HepG2 (cell line): Measurements from ENCODE around the gene NRN1L. TPM values are rescaled to one million over a fixed set of nuclear protein-coding genes. Genes with fewer than 3 reads are reported as not detected.

Source experiments
- DR1 ChIP-seq: sonication (generic); formaldehyde crosslinking; IDR thresholded peaks from 2 replicates; pipeline ENCODE4 v1.8.0; 2021; ENCODE audit warnings: mild to moderate bottlenecking, missing genetic modification reagents, inconsistent platforms
- EED ChIP-seq: sonication (generic); formaldehyde crosslinking; IDR thresholded peaks from 2 replicates; pipeline ENCODE4 v1.5.0; 2020; ENCODE audit warnings: mild to moderate bottlenecking, missing genetic modification reagents
- ELF4 ChIP-seq: sonication (generic); formaldehyde crosslinking; IDR thresholded peaks from 2 replicates; pipeline ENCODE4 v1.5.0; 2020; ENCODE audit warnings: missing genetic modification reagents, mild to moderate bottlenecking, moderate library complexity, borderline replicate concordance
- GPBP1L1 ChIP-seq: sonication (generic); formaldehyde crosslinking; IDR thresholded peaks from 2 replicates; pipeline ENCODE4 v1.5.0; 2020; ENCODE audit warnings: mild to moderate bottlenecking, missing genetic modification reagents
- HMG20A ChIP-seq: IDR thresholded peaks from 2 replicates; pipeline ENCODE4 v1.6.1; 2016; ENCODE audit warnings: borderline replicate concordance
- MIER2 ChIP-seq: IDR thresholded peaks from 2 replicates; pipeline ENCODE4 v1.6.1; 2016; ENCODE audit warnings: missing biosample characterization, missing genetic modification reagents
- MXD1 ChIP-seq: sonication (generic); formaldehyde crosslinking; IDR thresholded peaks from 2 replicates; pipeline ENCODE4 v1.4.0; 2020; ENCODE audit warnings: mild to moderate bottlenecking, missing genetic modification reagents
- NCOA1 ChIP-seq: sonication (generic); formaldehyde crosslinking; IDR thresholded peaks from 2 replicates; pipeline ENCODE4 v1.9.0; 2021; ENCODE audit warnings: missing genetic modification reagents
- NFYC ChIP-seq: IDR thresholded peaks from 2 replicates; pipeline ENCODE4 v1.6.1; 2016; ENCODE audit warnings: missing genetic modification reagents, missing compliant biosample characterization
- SAFB2 ChIP-seq: sonication (generic); formaldehyde crosslinking; IDR thresholded peaks from 2 replicates; pipeline ENCODE4 v1.5.1; 2020; ENCODE audit warnings: missing genetic modification reagents, low read depth, mild to moderate bottlenecking, borderline replicate concordance
- TFAP4 ChIP-seq: sonication (generic); IDR thresholded peaks from 2 replicates; pipeline ENCODE4 v1.6.1; 2016; ENCODE audit warnings: low read depth, borderline replicate concordance
- ZFP36L2 ChIP-seq: sonication (generic); formaldehyde crosslinking; IDR thresholded peaks from 2 replicates; pipeline ENCODE4 v1.4.0; 2020; ENCODE audit warnings: missing genetic modification reagents
- ZNF335 ChIP-seq: sonication (generic); formaldehyde crosslinking; IDR thresholded peaks from 2 replicates; pipeline ENCODE4 v1.4.0; 2020; ENCODE audit warnings: missing genetic modification reagents
- ZNF501 ChIP-seq: sonication (generic); formaldehyde crosslinking; IDR thresholded peaks from 2 replicates; pipeline ENCODE4 v1.5.1; 2020; ENCODE audit warnings: mild to moderate bottlenecking, moderate library complexity, missing genetic modification reagents
- ZNF609 ChIP-seq: sonication (generic); formaldehyde crosslinking; IDR thresholded peaks from 2 replicates; pipeline ENCODE4 v1.4.0; 2020; ENCODE audit warnings: mild to moderate bottlenecking, missing genetic modification reagents, borderline replicate concordance
- ZNF639 ChIP-seq: conservative IDR thresholded peaks from 2 replicates; pipeline ENCODE4 v1.6.1; 2018; ENCODE audit warnings: missing genetic modification reagents
- ZSCAN12 ChIP-seq: sonication (generic); formaldehyde crosslinking; IDR thresholded peaks from 2 replicates; pipeline ENCODE4 v1.9.0; 2021; ENCODE audit warnings: mild to moderate bottlenecking, missing genetic modification reagents
- ZZZ3 ChIP-seq: sonication (generic); formaldehyde crosslinking; IDR thresholded peaks from 2 replicates; pipeline ENCODE4 v1.4.0; 2020; ENCODE audit warnings: missing genetic modification reagents, mild to moderate bottlenecking, borderline replicate concordance
- polyA plus RNA-seq, 8 experiments: library from polyadenylated mRNA; depleted of rRNA in 3 of 8; stranded (reverse) in 7 of 8; unstranded in 1 of 8; fragments of >200 nt; fragmentation: Illumina TruSeq in 4 of 8; extraction: Trizol in 4 of 8; gene quantifications; 2 replicates each; pipeline versions ENCODE4 v1.2.1 to v1.2.3, GENCODE V29; 2011 to 2016; ENCODE audit warnings: low read depth in 4 of 8, missing spikeins in 1 of 8, mixed read lengths in 1 of 8; ENCODE audit not compliant: insufficient read depth in 1 of 8
- total RNA-seq, 5 experiments: library from RNA; depleted of rRNA; stranded (reverse); fragments of >200 nt; fragmentation: Illumina TruSeq; extraction: Trizol; gene quantifications; 2 replicates each; pipeline ENCODE4 v1.2.3, GENCODE V29; 2016; ENCODE audit warnings: low read depth in 1 of 5

The NRN1L gene
- total and polyA plus RNA-seq, 2 of the 13 experiments (the other 11 are each of a cell fraction or from before 2014, with no cell fraction given) = 0.53 to 1.2 TPM

- no peak for TF ChIP-seq ZZZ3
- peak; percentile 95 for TF ChIP-seq ZNF501 (CRISPR knock-in tag)
- TF ChIP-seq MXD1 (CRISPR knock-in tag) = peak; percentile 15
- TF ChIP-seq ZSCAN12 (CRISPR knock-in tag) = no peak; the same call in 1 of the 2 replicates
- no peak for TF ChIP-seq TFAP4
- no peak for TF ChIP-seq NCOA1 (CRISPR knock-in tag)
- TF ChIP-seq MIER2 (CRISPR knock-in tag) = peak; percentile 56; the same call in 1 of the 2 replicates
- TF ChIP-seq NFYC = peak; percentile 60; the same call in 1 of the 2 replicates
- TF ChIP-seq DR1 (CRISPR knock-in tag) = 0 out of 2 replicates have a peak, but pooled peaks have one; percentile 20
- peak; percentile 51; the same call in 1 of the 2 replicates for TF ChIP-seq ZFP36L2 (CRISPR knock-in tag)
- TF ChIP-seq GPBP1L1 (CRISPR knock-in tag) = no peak
- peak; percentile 82; the same call in 1 of the 2 replicates for TF ChIP-seq ELF4 (CRISPR knock-in tag)
- TF ChIP-seq ZNF609 = no peak
- TF ChIP-seq SAFB2 (CRISPR knock-in tag) = no peak
- TF ChIP-seq HMG20A (CRISPR knock-in tag) = no peak
- peak; percentile 51 for TF ChIP-seq ZNF335 (CRISPR knock-in tag)
- no peak; the same call in 1 of the 2 replicates for TF ChIP-seq ZNF639 (CRISPR knock-in tag)
- TF ChIP-seq EED (CRISPR knock-in tag) = no peak; the same call in 1 of the 2 replicates
These were observed 42.7 kb upstream of the NRN1L start, which contains the start of gene THAP11 (continued) for GRCh38 chr16:67841816-67842508.
